Anterior cingulate cortex (tissue), 58 donors: ENCODE data around the gene SLC31A2.

Experiments
- DNase-seq, 58 donors: peaks; one replicate each; lab custom pipeline; 2025; lab: John Stamatoyannopoulos, UW

Gene SLC31A2

DNA sequence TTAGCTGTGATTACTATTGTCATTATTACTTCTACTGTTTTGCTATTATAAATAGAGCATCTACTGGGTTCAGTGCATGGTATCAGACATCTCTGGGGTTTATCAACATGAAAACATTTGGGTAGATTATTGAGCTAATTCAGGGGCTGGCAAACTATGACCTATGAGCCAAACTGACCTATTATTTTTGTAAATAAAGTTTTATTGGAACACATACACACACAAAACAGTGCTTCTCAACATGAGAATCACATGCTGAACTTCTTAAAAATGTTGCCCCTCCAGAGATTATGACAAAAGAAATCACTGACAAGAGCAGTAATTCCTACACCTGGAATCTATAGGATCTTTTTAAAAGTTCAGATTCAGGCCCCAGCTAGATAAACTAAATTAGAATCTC, 30.4 kb downstream of the SLC31A2 start:
- no peak for DNase-seq

DNA sequence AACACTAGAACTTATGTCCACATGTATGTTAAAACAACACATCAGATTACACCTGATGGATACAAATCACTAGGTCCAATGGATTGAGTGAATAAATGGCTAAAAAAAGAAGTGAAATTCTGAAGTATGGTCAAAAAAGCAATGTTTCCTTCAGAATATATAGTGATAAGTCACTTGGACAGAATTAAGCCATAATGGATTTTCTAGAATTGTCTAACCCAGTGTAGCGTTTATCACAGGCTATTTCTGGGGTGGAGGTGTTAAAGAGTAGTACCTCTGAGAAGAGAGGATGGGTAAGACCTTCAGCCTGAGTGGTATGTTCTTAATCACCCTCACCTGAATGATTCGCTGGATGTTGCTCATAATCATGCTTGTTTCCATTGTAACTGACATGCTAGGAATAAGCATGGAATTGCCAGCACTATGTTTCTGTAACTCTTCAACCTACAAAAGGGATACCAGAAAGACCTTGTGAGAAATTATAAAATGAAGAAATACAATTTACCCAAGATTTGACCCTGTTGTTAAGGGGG, 33.2 kb downstream of the SLC31A2 start:
- DNase-seq: no peak

GRCh38 chr9:113184539-113184938, 33.7 kb downstream of the SLC31A2 start:
- DNase-seq: no peak

GRCh38 chr9:113185271-113185670, 34.5 kb downstream of the SLC31A2 start:
- DNase-seq: no peak

GRCh38 chr9:113186137-113186755, 35.4 kb downstream of the SLC31A2 start:
- DNase-seq: no peak

- DNase-seq: peak in 10 of 58 donors; percentile 5 to 45 (median 24)
These were observed 37.3 kb downstream of the SLC31A2 start for GRCh38 chr9:113187929-113188595.

- no peak for DNase-seq
These were observed 41.6 kb downstream of the SLC31A2 start for GRCh38 chr9:113192455-113192854.

- no peak for DNase-seq
These were observed 49.0 kb downstream of the SLC31A2 start for GRCh38 chr9:113199683-113200329.

GRCh38 chr9:113205432-113205831, 54.6 kb downstream of the SLC31A2 start:
- no peak for DNase-seq

DNA sequence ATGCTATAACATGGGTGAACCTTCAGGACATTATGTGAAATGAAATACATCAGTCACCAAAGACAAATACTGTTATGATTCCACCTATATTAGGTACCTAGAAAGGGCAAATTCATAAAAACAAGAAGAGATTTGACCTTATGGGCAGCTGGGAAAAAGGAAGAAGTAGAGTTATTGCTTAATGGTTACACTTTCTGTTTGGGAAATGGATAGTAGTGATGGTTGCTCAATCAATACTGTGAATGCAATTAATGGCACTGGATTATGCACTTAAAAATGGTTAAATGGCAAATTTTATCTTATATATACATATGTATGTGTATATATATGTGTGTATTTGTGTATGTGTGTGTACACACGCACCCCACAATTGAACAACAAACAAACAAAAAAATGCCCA, 55.1 kb downstream of the SLC31A2 start:
- no peak for DNase-seq

GRCh38 chr9:113210815-113211214, 60.0 kb downstream of the SLC31A2 start:
- peak in 2 of 58 donors; percentile 1 to 5 for DNase-seq
